Skeletal muscle satellite cell (primary cell): ENCODE results near the gene UBB.

Source experiments
- H3K27me3 ChIP-seq: 2 replicates; pipeline ENCODE4 v1.7.0; 2013; ENCODE audit warnings: low read length; ENCODE audit not compliant: control insufficient read depth, insufficient read depth
- H3K36me3 ChIP-seq: 2 replicates; pipeline ENCODE4 v1.7.0; 2013; ENCODE audit warnings: mild to moderate bottlenecking, control low read depth, low read length; ENCODE audit not compliant: insufficient read depth
- H3K4me1 ChIP-seq: 2 replicates; pipeline ENCODE4 v1.7.0; 2013; ENCODE audit warnings: low read length; ENCODE audit not compliant: control insufficient read depth, insufficient read depth
- H3K4me2 ChIP-seq: 2 replicates; pipeline ENCODE4 v1.7.0; 2013; ENCODE audit warnings: mild to moderate bottlenecking, low read length
- H3K4me3 ChIP-seq: 2 replicates; pipeline ENCODE4 v1.7.0; 2013; ENCODE audit warnings: low read length
- H3K9ac ChIP-seq: 2 replicates; pipeline ENCODE4 v1.7.0; 2013; ENCODE audit warnings: mild to moderate bottlenecking, low read depth, low read length, moderate library complexity
- H3K9me3 ChIP-seq: replicated peaks from 2 replicates; pipeline ENCODE4 v1.7.0; 2013; ENCODE audit warnings: mild to moderate bottlenecking, control low read depth, low read length

UBB gene

DNA sequence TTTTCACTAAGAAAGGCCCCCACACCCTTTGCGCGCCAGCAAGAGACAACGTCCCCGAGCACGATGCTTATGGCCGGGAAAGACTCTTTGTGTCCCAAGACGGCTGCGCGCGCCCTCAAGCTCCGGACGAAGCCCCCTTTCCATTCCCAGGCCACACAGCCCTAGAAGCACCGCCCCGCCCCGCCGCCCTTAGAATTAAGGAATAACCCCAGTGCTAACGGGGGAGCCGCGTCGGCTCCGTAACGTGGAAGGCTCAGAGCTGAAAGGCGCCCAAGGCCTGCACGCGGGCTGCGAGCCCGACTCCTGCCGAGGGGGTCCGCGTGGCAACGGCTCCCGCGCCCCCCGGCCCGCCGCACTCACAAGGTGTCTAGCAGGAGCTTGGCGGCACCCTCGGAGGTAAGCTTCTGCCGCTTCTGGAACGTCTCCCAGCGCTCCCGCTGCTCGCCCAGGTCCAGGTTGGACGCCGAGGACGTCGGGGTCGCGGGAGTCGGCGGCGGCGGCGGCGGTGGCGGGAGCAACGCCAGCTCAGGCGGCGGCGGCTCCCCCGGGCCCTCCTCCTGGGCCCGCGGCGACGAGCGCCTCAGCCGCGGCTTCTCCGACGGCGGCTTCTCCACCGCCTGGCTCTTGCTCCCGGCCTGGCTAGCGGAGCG, 28.1 kb upstream of the UBB start:
- peaks cover 4% of the 10 kb centered on the region for H3K36me3 ChIP-seq
- H3K9ac ChIP-seq, result peak overlapping the region; percentile 68
- H3K4me3 ChIP-seq, result peak overlapping the region; percentile 68
- no peaks in the 10 kb centered on the region for H3K9me3 ChIP-seq
- H3K4me2 ChIP-seq, result peak overlapping the region; percentile 86
- H3K4me1 ChIP-seq, result peaks cover 8% of the 10 kb centered on the region
- H3K27me3 ChIP-seq, result no peaks in the 10 kb centered on the region

DNA sequence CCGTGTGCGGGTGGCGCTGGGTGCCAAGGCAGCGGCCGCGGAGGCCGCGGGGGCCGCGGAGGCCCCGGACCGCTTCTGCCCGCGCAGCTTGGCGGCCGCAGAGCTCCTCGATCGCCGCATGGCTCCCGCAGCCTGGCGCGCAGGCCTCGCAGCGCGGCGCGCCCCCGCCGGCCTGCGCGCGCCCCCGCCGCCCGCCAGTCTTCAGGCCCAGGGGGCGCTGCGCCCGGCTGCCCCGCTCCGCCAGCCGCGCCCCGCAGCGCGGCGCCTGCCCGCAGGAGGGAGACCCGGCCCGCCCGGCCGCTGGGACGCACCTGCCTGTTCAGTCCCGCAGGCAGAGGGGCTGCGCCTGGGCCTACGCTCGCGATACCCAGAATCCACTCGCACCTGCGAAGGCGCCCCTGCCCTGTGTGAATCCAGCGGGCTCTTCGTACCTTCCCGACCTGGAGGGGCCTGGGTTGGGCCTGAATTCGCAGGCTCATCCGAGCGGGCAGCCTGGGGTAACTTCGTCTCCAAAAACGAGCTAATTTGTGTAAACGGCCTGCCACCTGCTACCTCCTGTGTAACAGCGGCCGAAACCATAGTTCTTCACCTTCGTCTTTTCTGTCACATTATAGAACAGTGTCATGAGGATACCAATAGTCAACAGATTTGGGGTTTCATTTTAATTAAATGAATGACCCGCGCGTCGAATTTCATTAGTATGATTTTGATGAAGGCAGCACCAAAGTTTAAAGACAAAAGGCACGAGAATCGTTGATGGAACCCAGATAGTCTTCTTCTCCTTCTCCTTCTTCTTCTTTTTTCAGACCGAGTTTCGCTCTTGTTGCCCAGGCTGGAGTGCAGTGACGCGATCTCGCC, 27.3 kb upstream of the UBB start, which contains the start of gene CENPV:
CENPV (minus strand) TSS at position 153 of the 858 bp plus-strand sequence; CDS start at position 120, 33 bp downstream.
- Histone ChIP-seq H3K4me2 (peak within 1 kb of the TSS; percentile 86), H3K9me3 (no peaks in the 10 kb centered on the region), H3K4me1 (peaks cover 8% of the 10 kb centered on the region), H3K9ac (peak within 1 kb of the TSS; percentile 68), H3K36me3 (peaks cover 1% of the 10 kb centered on the region), H3K27me3 (no peaks in the 10 kb centered on the region), H3K4me3 (peak within 1 kb of the TSS; percentile 68)

DNA sequence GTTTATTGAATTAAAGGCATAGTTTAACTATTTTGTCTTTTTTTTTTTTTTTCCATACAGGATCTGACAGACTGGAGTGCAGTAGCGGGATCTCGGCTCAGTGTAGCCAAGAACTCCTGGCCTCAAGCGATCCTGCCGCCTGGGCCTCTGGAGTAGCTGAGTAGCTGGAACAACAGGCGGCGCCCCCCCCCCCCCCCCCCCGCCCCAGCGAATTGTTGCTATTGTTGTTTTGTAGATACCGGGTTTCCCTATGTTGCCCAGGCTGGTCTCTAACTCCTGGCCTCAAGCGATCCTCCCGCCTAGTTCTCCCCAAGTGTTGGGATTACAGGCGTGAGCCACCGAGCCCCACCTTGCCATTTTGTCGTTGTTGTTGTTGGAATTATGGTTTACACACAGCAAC, 26.3 kb upstream of the UBB start:
- Histone ChIP-seq H3K9me3 (no peaks in the 10 kb centered on the region), H3K4me2 (no peak overlapping the region), H3K9ac (no peak overlapping the region), H3K27me3 (no peaks in the 10 kb centered on the region), H3K36me3 (no peaks in the 10 kb centered on the region), H3K4me1 (peaks cover 8% of the 10 kb centered on the region), H3K4me3 (no peak overlapping the region)

DNA sequence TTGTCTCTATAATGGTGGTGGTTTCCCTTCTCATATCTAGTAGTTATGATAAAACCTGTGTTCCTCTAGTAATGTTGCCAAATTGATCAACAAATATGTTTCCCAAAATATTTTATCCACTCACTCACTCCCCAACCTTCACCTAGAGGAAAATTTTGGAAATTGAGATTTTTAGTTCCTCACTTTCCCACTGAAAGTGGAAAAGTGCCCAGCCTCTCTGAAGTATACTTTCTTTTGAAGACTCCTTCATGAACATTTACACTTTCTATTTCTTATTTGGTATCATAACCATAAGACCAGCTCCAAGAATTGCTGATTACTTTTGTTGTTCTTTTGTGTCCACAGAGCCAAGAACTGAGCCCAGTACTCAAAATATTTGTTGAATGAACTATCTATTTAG, 22.5 kb upstream of the UBB start:
- H3K36me3 ChIP-seq, result no peaks in the 10 kb centered on the region
- H3K4me1 ChIP-seq, result no peaks in the 10 kb centered on the region
- no peak overlapping the region for H3K4me3 ChIP-seq
- H3K4me2 ChIP-seq, result no peak overlapping the region
- no peaks in the 10 kb centered on the region for H3K27me3 ChIP-seq
- no peak overlapping the region for H3K9ac ChIP-seq
- H3K9me3 ChIP-seq, result no peaks in the 10 kb centered on the region

DNA sequence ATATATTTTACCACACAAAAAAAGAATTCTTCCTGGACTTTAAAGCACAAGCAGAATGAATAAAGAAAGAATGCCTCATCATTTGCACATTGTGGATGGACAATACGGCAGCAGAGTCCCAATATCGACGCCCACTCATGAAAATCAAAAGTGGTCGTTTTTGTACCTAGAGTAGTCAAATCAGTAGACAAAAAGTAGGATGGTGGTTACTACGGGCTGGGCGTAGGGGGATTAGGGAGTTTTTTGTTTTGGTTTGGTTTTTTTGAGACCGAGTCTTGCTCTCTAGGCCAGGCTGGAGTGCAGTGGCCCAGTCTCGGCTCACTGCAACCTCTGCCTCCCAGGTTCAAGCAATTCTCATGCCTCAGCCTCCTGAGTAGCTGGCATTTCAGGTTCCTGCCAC, 19.0 kb upstream of the UBB start:
- Histone ChIP-seq H3K9ac (no peak overlapping the region), H3K4me2 (no peak overlapping the region), H3K4me1 (no peaks in the 10 kb centered on the region), H3K4me3 (no peak overlapping the region), H3K27me3 (no peaks in the 10 kb centered on the region), H3K9me3 (no peaks in the 10 kb centered on the region), H3K36me3 (no peaks in the 10 kb centered on the region)

DNA sequence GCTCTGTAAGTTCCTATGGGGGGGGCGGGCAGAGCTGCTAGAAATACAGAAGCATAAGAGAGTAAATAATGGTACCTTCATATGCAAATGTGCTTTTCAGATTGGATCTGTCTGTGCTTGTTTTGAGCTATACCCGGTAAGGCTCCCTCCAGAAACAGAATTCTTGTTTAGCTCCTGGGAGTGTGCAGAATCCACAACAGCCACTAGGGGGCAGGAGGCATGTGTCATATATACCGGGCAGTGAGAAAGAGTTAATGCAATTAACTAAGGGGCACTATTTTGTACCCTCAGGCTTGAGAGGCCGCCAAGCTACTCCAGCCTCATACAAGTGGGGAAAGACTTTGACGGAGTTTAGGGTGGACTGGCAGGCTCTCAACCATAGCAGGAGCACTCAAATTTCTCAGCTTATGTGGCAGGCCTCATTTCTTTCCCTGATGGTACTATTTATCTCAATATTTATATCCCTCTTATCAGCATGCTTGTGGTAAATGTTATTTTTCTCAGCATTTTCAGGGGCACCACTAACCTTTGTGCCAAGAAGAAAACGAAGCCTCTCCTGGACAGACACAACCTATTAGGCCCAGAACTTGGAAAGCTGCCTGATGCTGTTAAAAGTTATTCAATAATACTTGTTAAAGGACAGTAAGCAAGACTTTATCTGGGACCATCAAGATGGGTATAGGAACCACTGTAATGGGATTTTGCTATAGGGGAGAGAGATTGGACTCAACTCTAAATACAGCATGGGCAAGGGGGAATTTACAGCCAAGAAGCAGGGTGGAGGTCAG, 16.9 kb upstream of the UBB start:
- no peaks in the 10 kb centered on the region for H3K27me3 ChIP-seq

DNA sequence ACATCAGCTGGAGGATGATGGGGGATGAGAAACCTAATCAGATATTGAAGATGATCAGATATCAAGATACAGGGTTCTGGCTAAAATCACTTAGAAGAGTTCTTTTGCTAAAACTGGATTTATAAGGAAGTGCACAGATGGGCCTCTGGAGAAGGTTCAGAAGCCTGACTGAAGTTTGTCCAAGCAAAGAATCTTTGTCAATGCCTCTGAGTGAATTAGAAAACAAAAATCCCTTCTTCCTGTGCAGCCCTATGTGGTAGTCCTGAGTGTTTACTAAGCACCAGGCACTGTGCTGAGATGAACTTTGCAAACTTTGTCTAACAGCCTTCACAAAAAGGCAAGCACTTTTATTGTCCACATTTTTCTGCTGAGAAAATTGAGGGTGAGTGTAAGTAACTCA, 16.3 kb upstream of the UBB start:
- H3K4me1 ChIP-seq, result no peaks in the 10 kb centered on the region
- H3K27me3 ChIP-seq, result no peaks in the 10 kb centered on the region
- no peaks in the 10 kb centered on the region for H3K9me3 ChIP-seq
- H3K4me2 ChIP-seq, result no peak overlapping the region
- H3K9ac ChIP-seq, result no peak overlapping the region
- H3K4me3 ChIP-seq, result no peak overlapping the region
- H3K36me3 ChIP-seq, result no peaks in the 10 kb centered on the region

More for the DNA sequence above, 16.9 kb upstream of the UBB start:
- H3K4me2 ChIP-seq, result no peak overlapping the region
- H3K9ac ChIP-seq, result peak overlapping the region; percentile 45
- H3K9me3 ChIP-seq, result no peaks in the 10 kb centered on the region
- no peaks in the 10 kb centered on the region for H3K4me1 ChIP-seq
- H3K36me3 ChIP-seq, result no peaks in the 10 kb centered on the region
- no peak overlapping the region for H3K4me3 ChIP-seq

DNA sequence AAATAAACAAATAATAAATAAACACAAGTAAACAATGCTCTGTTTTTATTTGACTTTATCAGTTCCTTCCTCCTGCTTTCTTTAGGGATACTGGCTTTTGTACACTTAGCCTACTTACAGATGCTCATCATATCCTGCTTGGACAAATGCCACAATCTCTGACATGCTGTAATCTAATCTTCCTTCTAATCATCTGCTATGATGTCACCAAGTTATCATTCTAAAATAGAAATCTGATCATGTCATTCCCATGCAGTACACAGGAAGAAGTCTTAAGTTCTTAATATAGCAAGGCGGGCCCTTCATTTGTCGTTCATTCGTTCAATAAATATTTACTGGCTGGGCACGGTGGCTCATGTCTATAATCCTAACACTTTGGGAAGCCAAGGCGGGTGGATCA, 9.1 kb upstream of the UBB start:
- no peak overlapping the region for H3K9ac ChIP-seq
- no peaks in the 10 kb centered on the region for H3K9me3 ChIP-seq
- H3K4me3 ChIP-seq, result no peak overlapping the region
- H3K36me3 ChIP-seq, result no peaks in the 10 kb centered on the region
- H3K4me1 ChIP-seq, result peaks cover 5% of the 10 kb centered on the region
- no peak overlapping the region for H3K4me2 ChIP-seq
- no peaks in the 10 kb centered on the region for H3K27me3 ChIP-seq

DNA sequence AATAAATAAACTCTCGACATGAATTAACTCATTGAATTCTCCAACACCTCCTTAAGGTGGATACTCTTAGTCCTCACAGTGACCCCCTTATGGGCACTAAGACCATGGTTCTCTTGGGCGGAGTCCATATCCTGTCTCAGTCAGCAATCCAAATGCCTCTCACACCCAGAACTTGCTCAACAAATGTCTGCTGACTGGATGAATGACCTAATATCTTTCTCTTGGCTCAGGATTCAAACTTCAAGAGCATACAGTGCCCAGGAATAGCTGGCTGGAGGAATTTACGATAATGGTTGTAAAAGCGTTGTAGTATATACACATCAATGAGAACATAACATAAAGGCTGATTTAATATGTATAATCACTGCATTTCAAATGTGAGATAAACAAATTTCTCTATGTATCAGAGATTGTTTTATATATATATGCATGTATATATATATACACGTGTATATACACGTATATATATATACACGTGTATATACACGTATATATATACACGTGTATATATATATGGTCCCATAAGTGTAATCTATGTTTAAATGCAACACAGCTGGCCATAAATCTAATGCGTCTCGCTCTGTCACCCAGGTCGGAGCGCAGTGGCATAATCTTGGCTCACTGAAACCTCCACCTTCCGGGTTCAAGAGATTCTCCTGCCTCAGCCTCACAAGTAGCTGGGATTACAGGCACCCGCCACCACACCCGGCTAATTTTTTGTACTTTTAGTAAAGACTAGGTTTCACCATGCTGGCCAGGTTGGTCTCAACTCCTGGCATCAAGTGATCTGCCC, 6.5 kb upstream of the UBB start:
- Histone ChIP-seq H3K4me2 (no peak overlapping the region), H3K36me3 (no peaks in the 10 kb centered on the region), H3K9me3 (no peaks in the 10 kb centered on the region), H3K4me3 (no peak overlapping the region), H3K4me1 (peaks cover 13% of the 10 kb centered on the region), H3K27me3 (no peaks in the 10 kb centered on the region), H3K9ac (no peak overlapping the region)

DNA sequence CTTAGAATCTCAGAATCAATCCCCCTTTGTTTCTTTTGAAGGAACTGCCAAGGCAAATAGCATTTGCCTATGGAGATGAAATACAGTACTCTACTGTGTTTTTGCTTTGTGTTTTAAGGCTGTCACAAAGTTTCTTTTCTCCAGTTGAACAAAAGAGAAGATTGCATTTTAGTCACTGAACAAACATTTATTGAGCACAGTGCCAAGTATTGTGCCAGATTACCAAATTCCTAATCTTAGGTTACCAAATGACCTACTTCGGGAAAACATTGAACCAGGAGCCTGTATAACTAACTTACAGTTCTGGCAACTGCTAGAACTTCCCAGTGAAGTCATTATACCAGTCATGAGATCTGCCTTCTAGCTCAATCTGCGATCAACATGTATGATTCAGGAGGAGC, 3.0 kb upstream of the UBB start:
- H3K36me3 ChIP-seq, result peaks cover 15% of the 10 kb centered on the region
- no peak overlapping the region for H3K9ac ChIP-seq
- H3K4me2 ChIP-seq, result no peak overlapping the region
- no peaks in the 10 kb centered on the region for H3K9me3 ChIP-seq
- H3K4me3 ChIP-seq, result no peak overlapping the region
- no peaks in the 10 kb centered on the region for H3K27me3 ChIP-seq
- H3K4me1 ChIP-seq, result peaks cover 24% of the 10 kb centered on the region
